ENCODE measurements around the gene CBX4. TPM values are rescaled to one million over a fixed set of nuclear protein-coding genes. Genes with fewer than 3 reads are reported as not detected.

CBX4 gene
- total RNA-seq, 1 donor from 2014 or later, result 38.7 TPM

- intact Hi-C loops (cut with micrococcal nuclease), result no loop called here
Observed at GRCh38 chr17:79842656-79843473, 3.6 kb upstream of the CBX4 start.

- intact Hi-C loops (cut with micrococcal nuclease), result no loop called here
Observed at GRCh38 chr17:79842136-79842655, 3.0 kb upstream of the CBX4 start.

DNA sequence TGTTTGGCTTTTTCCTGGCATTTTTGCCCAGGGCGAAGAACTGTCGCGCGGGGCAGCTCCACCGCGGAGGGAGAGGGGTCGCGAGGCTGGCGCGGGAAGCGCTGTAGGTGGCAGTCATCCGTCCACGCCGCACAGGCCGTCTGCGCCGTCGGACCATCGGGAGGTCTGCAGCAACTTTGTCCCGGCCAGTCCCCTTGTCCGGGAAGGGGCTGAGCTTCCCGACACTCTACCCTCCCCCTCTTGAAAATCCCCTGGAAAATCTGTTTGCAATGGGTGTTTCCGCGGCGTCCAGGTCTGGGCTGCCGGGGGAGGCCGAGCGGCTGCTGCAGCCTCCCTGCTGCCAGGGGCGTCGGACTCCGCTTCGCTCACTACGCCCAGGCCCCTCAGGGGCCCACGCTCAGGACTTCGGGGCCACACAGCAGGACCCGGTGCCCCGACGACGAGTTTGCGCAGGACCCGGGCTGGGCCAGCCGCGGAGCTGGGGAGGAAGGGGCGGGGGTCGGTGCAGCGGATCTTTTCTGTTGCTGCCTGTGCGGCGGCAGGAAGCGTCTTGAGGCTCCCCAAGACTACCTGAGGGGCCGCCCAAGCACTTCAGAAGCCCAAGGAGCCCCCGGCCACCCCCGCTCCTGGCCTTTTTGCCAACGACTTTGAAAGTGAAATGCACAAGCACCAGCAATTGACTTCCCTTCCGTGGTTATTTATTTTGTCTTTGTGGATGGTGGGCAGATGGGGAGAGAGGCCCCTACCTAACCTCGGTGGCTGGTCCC is 2.3 kb upstream of the CBX4 start:
- intact Hi-C loops (cut with micrococcal nuclease), result no loop called here

GRCh38 chr17:79840989-79841286 is 1.7 kb upstream of the CBX4 start:
- intact Hi-C loops (cut with micrococcal nuclease), result no loop called here

GRCh38 chr17:79840269-79840988 is 1.2 kb upstream of the CBX4 start:
- intact Hi-C loops (cut with micrococcal nuclease), result no loop called here

DNA sequence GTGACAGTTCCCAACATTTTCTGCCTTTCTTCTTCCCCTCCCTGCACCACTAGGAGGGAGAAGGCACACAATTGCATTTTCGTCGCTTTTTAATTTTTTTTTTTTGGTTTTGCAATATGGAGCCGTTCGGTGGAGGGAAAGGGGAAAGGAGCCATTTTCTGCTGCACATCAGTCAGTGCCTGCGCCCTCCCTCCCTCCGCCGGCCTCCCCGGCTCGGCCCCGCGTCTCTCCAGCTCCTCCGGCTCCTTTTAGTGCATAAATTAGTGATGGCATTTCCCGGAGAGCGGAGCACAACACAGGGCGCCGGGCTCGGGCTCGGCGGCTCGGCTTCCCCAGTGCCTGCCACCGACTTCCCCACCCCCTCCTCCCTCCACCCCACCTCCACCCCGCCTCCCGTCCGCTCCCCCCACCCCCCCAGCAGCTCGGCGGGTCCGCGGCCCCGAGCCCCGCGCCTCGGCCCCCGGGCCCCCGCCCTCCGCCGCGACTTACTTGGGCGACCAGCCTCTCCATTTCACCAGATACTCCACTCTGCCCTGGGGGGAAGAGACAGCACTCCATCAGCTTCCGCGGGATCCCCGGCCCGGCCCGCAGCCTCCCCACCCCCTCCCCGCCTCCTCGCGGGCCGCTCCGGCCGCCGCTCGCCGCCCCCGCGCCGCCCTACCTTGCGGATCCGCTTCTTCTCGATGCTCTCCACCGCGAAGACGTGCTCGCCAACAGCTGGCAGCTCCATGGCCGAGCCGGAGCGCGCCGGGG is 542 bp downstream of the CBX4 start:
- intact Hi-C loops (cut with micrococcal nuclease), result loop anchor here (1.0 to 5.0 kb wide), 7 partner anchors 28 to 423 kb away; partner anchors contain the start of genes CBX8 and GAA

GRCh38 chr17:79837888-79838521 is 1.2 kb downstream of the CBX4 start:
- intact Hi-C loops (cut with micrococcal nuclease), result loop anchor here (1.0 to 5.0 kb wide), 3 partner anchors 92 to 423 kb away; partner anchors contain the start of gene GAA

GRCh38 chr17:79836972-79837887 is 2.0 kb downstream of the CBX4 start:
- intact Hi-C loops (cut with micrococcal nuclease), result loop anchor here (5.0 kb wide), 1 partner anchor 265 kb away; the partner anchor contains the start of gene GAA

DNA sequence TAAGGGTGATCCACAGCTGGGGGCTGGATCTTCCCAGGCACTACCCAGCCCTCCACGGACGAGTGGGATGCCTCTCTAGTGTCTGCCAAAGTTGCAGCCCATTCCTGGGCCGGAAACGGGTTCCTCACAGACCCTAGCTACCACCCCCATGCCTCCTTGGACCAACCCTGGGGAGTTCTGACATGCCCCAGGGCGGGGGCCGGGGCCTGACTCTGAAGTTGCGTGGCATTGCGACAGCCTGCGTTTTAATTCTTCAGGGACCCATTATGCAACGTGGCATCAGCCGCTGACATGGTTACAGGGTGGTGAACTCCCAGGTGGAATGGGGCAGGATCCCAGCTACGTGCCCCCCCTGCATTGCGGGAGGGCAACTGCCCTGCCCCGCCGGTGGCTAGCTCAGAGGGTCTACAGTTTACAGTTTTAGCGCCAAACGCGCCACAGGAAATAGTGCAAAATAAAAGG is 2.7 kb downstream of the CBX4 start:
- intact Hi-C loops (cut with micrococcal nuclease), result loop anchor here (5.0 kb wide), 1 partner anchor 266 kb away; the partner anchor contains the start of gene GAA

DNA sequence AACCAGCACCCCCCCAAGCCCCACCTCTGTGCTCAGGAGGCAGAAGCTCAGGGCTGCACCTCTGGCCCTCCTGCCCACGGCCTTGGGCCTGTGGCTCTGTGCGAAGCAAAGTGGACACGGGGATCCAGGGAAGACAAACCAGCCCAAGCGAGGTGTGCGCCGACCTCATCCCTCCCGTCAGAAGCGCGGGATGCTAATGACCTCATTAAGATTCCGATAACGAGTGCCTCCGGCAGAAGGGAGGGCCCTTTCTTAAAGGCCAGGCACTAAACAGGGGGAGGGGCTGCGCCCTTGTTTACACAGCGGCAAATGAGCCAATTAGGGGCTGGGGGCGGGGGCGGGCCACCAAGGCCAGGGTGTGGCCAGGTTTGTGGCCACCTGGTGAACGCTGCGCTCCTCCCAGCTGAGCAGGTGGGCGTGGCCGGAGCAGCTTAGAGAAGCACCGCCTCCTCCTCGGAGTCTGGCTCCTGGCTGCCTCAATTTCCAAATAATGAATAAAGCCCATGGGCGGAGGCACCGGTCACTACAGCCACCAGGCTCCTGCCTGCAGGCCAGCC is 3.2 kb downstream of the CBX4 start:
- intact Hi-C loops (cut with micrococcal nuclease), result loop anchor here (5.0 kb wide), 1 partner anchor 266 kb away; the partner anchor contains the start of gene GAA

DNA sequence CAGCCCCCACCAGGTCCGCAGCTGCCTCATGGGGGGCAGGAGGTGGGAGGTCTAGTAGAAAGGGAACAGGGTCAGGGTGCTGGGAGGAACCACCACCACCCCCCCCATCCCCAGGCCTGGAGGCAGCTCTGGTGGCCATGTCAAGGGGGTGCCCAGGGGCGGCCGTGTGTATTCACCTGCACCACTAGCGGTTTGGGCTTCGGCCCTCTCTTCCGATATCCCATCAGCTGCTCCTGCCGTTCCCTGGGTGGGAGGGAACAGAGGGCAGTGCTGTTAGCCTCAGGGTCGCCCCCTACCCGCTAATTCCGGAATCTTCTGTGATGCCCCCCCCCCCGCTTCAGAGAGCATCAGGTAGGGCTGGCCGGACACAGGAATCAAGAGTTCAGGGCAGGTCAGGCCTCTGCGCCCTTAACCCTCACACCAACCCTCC is 3.8 kb downstream of the CBX4 start:
- intact Hi-C loops (cut with micrococcal nuclease), result loop anchor here (5.0 kb wide), 1 partner anchor 267 kb away; the partner anchor contains the start of gene GAA

DNA sequence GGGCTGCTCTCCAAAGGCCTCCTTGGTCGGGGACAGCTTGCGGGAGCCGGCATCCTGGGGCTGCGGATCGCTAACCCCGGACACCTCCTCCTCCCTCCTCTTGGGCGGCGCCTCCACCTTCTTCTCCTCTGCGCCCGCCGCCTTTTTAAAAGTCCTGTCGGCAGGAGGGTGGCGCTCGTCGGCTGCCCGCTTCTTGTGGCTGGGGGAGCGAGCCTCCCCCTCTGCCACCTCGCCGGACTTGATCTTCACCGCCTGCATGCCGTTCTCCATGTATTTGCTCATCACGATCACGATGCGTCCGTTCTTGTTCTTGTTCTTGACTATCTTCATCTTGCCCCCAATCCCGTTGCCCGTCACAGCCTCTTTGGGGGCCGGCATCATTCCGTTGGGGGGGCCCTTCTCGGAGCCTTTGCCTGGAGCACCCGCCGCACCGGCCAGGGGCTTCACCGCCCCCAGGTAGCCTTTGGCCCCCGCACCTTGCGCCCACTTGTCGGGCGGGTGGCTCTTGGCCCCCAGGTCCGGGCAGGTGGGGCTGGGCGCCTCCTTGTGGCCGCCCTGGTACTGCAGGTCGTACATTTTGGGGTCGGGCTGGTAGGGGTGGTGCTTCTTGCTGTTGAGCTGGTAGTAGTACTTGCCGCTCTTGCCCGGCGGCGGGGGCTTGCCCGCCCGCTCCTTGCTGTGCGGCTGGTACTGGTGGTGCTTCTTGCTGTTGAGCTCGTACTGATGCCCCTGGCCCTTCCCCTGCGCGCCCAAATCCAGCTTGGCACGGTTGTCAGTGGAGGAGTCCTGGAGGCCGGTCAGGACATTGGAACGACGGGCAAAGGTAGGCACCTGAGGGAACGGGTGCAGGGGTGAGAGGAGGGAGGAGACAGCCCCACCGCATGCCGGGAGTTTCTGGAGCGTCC is 4.4 kb downstream of the CBX4 start:
- intact Hi-C loops (cut with micrococcal nuclease), result loop anchor here (5.0 kb wide), 1 partner anchor 267 kb away; the partner anchor contains the start of gene GAA

DNA sequence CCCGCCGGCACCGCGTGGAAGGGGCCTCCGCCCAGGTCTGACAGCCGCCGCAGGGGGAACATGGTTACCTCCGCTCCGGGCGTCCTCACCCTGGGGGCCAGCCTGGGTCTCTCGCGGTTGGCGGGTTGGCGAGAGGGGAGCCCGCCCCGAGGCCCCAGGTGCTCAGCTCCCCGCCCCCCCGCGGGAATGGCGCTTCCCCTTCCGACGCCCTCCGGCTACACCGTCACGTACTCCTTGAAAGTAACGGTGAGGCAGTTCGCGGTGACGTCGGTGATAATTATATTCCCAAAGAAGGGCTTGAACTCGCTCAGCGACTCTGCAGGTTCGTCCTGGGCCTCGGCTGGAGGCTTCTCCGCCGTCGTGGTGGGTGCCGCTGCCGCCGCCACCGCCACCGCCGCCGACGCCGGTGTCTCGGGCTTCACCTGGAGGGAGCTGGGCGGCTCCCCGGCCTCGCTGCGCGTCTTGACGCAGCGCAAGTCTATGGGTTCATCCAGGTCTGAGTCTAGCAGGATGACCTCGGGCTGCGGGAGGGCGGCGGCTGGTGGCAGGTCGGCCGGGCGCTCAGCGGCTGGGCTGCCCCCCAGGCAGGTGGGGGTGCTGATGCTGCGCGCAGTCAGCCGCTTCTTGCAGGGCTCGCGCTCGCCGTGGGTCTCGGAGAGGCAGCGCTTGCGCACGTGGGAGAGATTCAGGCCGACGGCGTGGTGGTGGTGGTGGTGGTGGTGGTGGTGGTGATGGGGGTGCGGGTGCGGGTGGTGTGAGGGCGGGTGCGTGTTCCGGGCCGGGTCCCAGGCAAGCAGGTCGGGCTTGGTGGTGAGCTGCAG is 5.3 kb downstream of the CBX4 start:
- intact Hi-C loops (cut with micrococcal nuclease), result no loop called here

DNA sequence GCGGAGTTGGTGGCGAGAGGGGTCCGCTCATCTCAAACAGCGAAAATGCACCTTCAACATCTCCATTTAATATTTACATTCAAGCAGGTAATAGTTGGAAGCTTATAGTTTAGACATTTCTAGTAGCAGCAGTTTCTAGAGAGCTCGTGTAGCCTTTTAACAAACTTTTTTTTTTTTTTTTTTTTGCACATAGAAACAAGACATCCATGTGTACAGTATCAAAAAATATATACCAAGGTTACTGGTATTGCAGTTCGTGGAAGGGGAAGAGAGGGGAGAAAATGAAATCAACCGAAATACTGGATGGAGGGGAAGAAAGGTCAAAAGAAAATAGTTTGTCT is 6.2 kb downstream of the CBX4 start:
- intact Hi-C loops (cut with micrococcal nuclease), result no loop called here

- intact Hi-C loops (cut with micrococcal nuclease), result no loop called here
Observed at GRCh38 chr17:79832218-79833109, 6.8 kb downstream of the CBX4 start.
